Activated CD4-positive, alpha-beta memory T cell treated with anti-CD3 and anti-CD28 coated beads for 36 hours (primary cell): ENCODE results near the gene PCDHA1. TPM values are rescaled to one million over a fixed set of nuclear protein-coding genes. Genes with fewer than 3 reads are reported as not detected.
A peak's percentile ranks its signal among the peaks of the same experiment; 100 is the strongest.
"Not testable (repeated sequence)": the region's sequence is repeated elsewhere in the genome, so short reads cannot be mapped to it uniquely, and the experiment has no call there.

Experiments used
- CTCF ChIA-PET: fragments of 350-600 bp; sonication (Branson Sonifier 250); formaldehyde crosslinking; loops from one replicate; lab custom pipeline; 2021; ENCODE audit warnings: antibody characterized with exemption, inconsistent platforms; lab: Charles Lee
- POLR2A ChIA-PET: fragments of 350-600 bp; sonication (Branson Sonifier 250); formaldehyde crosslinking; loops from one replicate; lab custom pipeline; 2021; ENCODE audit warnings: antibody characterized with exemption; lab: Charles Lee
- DNase-seq: peaks from one replicate; pipeline ENCODE4 v3.0.0-alpha.2; 2020
- H3K27ac Mint-ChIP-seq: one replicate; pipeline ENCODE4 v1.8.0; 2021; ENCODE audit warnings: mixed read lengths
- H3K27me3 Mint-ChIP-seq: one replicate; pipeline ENCODE4 v1.8.0; 2021; ENCODE audit warnings: mixed read lengths
- H3K36me3 Mint-ChIP-seq: one replicate; pipeline ENCODE4 v1.8.0; 2021; ENCODE audit warnings: mixed read lengths
- H3K4me1 Mint-ChIP-seq: one replicate; pipeline ENCODE4 v1.8.0; 2021; ENCODE audit warnings: low read depth, mixed read lengths
- H3K4me3 Mint-ChIP-seq: one replicate; pipeline ENCODE4 v1.8.0; 2021; ENCODE audit warnings: mild to moderate bottlenecking, mixed read lengths
- H3K9me3 Mint-ChIP-seq: one replicate; pipeline ENCODE4 v1.8.0; 2021; ENCODE audit warnings: mixed read lengths
- intact Hi-C: fragments of 100-400 bp; cut with micrococcal nuclease; formaldehyde crosslinking; loops from one replicate; pipeline ENCODE4 v1.15.1; 2023
- total RNA-seq, 2 experiments: library from RNA; stranded (reverse); gene quantifications; one replicate each; pipeline ENCODE4 v1.2.3, GENCODE V29; 2021

Gene PCDHA1
- not detected for total RNA-seq

GRCh38 chr5:140785905-140786686 lies at the start of gene PCDHA1:
TSS of gene PCDHA1 (plus strand) at chr5:140786140.
- ChIA-PET POLR2A (no interaction called here), CTCF (interaction anchor here (1.0 kb wide), 1 partner anchor 22 kb away, joined by 3 read pairs; no protein-coding TSS in a partner anchor)
- no peak for DNase-seq
- Mint-ChIP-seq H3K4me3 (no peak within 1 kb of the TSS), H3K27me3 (peaks cover 24% of the 10 kb centered on the region), H3K9me3 (peaks cover 56% of the 10 kb centered on the region), H3K36me3 (peaks cover 22% of the 10 kb centered on the region), H3K27ac (no peak within 1 kb of the TSS), H3K4me1 (no peaks in the 10 kb centered on the region)
- intact Hi-C loops = no loop called here

GRCh38 chr5:140737486-140737885 lies 48.5 kb upstream of the PCDHA1 start:
- intact Hi-C loops = no loop called here
- no peak for DNase-seq
- ChIA-PET CTCF (no interaction called here), POLR2A (no interaction called here)
- H3K36me3 Mint-ChIP-seq = no peaks in the 10 kb centered on the region
- H3K27ac Mint-ChIP-seq = no peak overlapping the region
- no peak overlapping the region for H3K4me3 Mint-ChIP-seq
- peaks cover 28% of the 10 kb centered on the region for H3K27me3 Mint-ChIP-seq
- H3K9me3 Mint-ChIP-seq = peaks cover 15% of the 10 kb centered on the region
- H3K4me1 Mint-ChIP-seq = no peaks in the 10 kb centered on the region

GRCh38 chr5:140741967-140742366 lies 44.0 kb upstream of the PCDHA1 start:
- Mint-ChIP-seq H3K4me3 (no peak overlapping the region), H3K27ac (no peak overlapping the region), H3K9me3 (peaks cover 32% of the 10 kb centered on the region), H3K27me3 (peaks cover 4% of the 10 kb centered on the region), H3K4me1 (no peaks in the 10 kb centered on the region), H3K36me3 (no peaks in the 10 kb centered on the region)
- intact Hi-C loops = no loop called here
- DNase-seq = no peak
- ChIA-PET POLR2A (no interaction called here), CTCF (no interaction called here)

GRCh38 chr5:140753561-140753960 lies 32.4 kb upstream of the PCDHA1 start:
- Mint-ChIP-seq H3K36me3 (peaks cover 16% of the 10 kb centered on the region), H3K9me3 (peaks cover 76% of the 10 kb centered on the region), H3K4me3 (peak overlapping the region; percentile 11), H3K27me3 (peaks cover 9% of the 10 kb centered on the region), H3K27ac (no peak overlapping the region), H3K4me1 (no peaks in the 10 kb centered on the region)
- CTCF ChIA-PET = no interaction called here
- intact Hi-C loops = no loop called here
- POLR2A ChIA-PET = no interaction called here
- DNase-seq = no peak

GRCh38 chr5:140764177-140764973 lies 21.6 kb upstream of the PCDHA1 start:
- ChIA-PET POLR2A (no interaction called here), CTCF (interaction anchor here (0.5 kb wide), 1 partner anchor 347 kb away, joined by 3 read pairs; no protein-coding TSS in a partner anchor)
- Mint-ChIP-seq H3K4me1 (no peaks in the 10 kb centered on the region), H3K9me3 (peaks cover 86% of the 10 kb centered on the region), H3K4me3 (no peak overlapping the region), H3K27ac (no peak overlapping the region), H3K36me3 (peaks cover 35% of the 10 kb centered on the region), H3K27me3 (peaks cover 2% of the 10 kb centered on the region)
- intact Hi-C loops = no loop called here
- no peak for DNase-seq

GRCh38 chr5:140767444-140767843 lies 18.5 kb upstream of the PCDHA1 start:
- ChIA-PET CTCF (interaction anchor here (0.6 to 1.1 kb wide), 2 partner anchors 431 to 553 kb away, joined by 3 read pairs; partner anchors contain the start of gene TAF7), POLR2A (no interaction called here)
- Mint-ChIP-seq H3K36me3 (peaks cover 26% of the 10 kb centered on the region), H3K4me3 (no peak overlapping the region), H3K4me1 (no peaks in the 10 kb centered on the region), H3K27me3 (no peaks in the 10 kb centered on the region), H3K9me3 (peaks cover 81% of the 10 kb centered on the region), H3K27ac (no peak overlapping the region)
- DNase-seq = no peak
- intact Hi-C loops = no loop called here

GRCh38 chr5:140780512-140780911 lies 5.4 kb upstream of the PCDHA1 start:
- Mint-ChIP-seq H3K27me3 (peaks cover 7% of the 10 kb centered on the region), H3K36me3 (peaks cover 6% of the 10 kb centered on the region)
- intact Hi-C loops = no loop called here

GRCh38 chr5:140787422-140787821 lies 1.5 kb downstream of the PCDHA1 start:
- intact Hi-C loops, H3K4me3 Mint-ChIP-seq, H3K4me1 Mint-ChIP-seq, POLR2A ChIA-PET, DNase-seq, CTCF ChIA-PET, H3K27ac Mint-ChIP-seq: not testable (repeated sequence)
- H3K36me3 Mint-ChIP-seq = peaks cover 22% of the 10 kb centered on the region
- peaks cover 53% of the 10 kb centered on the region for H3K9me3 Mint-ChIP-seq
- H3K27me3 Mint-ChIP-seq = peaks cover 30% of the 10 kb centered on the region

More at GRCh38 chr5:140780512-140780911, 5.4 kb upstream of the PCDHA1 start:
- Mint-ChIP-seq H3K4me3 (no peak overlapping the region), H3K9me3 (peaks cover 73% of the 10 kb centered on the region), H3K27ac (no peak overlapping the region), H3K4me1 (no peaks in the 10 kb centered on the region)
- DNase-seq = no peak
- CTCF ChIA-PET = no interaction called here
- POLR2A ChIA-PET = no interaction called here

GRCh38 chr5:140787849-140788504 lies 2.0 kb downstream of the PCDHA1 start:
- H3K27ac Mint-ChIP-seq, CTCF ChIA-PET: not testable (repeated sequence)

GRCh38 chr5:140791089-140791488 lies 5.1 kb downstream of the PCDHA1 start:
- no peak for DNase-seq
- intact Hi-C loops = loop anchor here (10.0 kb wide), 1 partner anchor 74 kb away; the partner anchor contains the start of gene PCDHA11
- Mint-ChIP-seq H3K36me3 (peaks cover 24% of the 10 kb centered on the region), H3K9me3 (peaks cover 54% of the 10 kb centered on the region), H3K4me3 (no peak overlapping the region), H3K27ac (no peak overlapping the region), H3K4me1 (no peaks in the 10 kb centered on the region), H3K27me3 (peaks cover 37% of the 10 kb centered on the region)
- POLR2A ChIA-PET = no interaction called here
- CTCF ChIA-PET = no interaction called here

More at GRCh38 chr5:140787849-140788504, 2.0 kb downstream of the PCDHA1 start:
- H3K9me3 Mint-ChIP-seq = peaks cover 48% of the 10 kb centered on the region
- H3K4me3 Mint-ChIP-seq, POLR2A ChIA-PET, intact Hi-C loops, DNase-seq, H3K4me1 Mint-ChIP-seq: not testable (repeated sequence)
- H3K36me3 Mint-ChIP-seq = peaks cover 22% of the 10 kb centered on the region
- H3K27me3 Mint-ChIP-seq = peaks cover 33% of the 10 kb centered on the region

- Mint-ChIP-seq H3K36me3 (peaks cover 9% of the 10 kb centered on the region), H3K9me3 (peaks cover 32% of the 10 kb centered on the region), H3K27ac (no peak within 1 kb of the TSS), H3K27me3 (peaks cover 29% of the 10 kb centered on the region), H3K4me3 (no peak within 1 kb of the TSS), H3K4me1 (no peaks in the 10 kb centered on the region)
- DNase-seq = no peak
- intact Hi-C loops = loop anchor here (10.0 kb wide), 1 partner anchor 70 kb away; the partner anchor contains the start of gene PCDHA11
- ChIA-PET POLR2A (no interaction called here), CTCF (no interaction called here)
These were observed 8.8 kb downstream of the PCDHA1 start, which contains the start of gene PCDHA2 for GRCh38 chr5:140794595-140795258. TSS of gene PCDHA2 (plus strand) at chr5:140794852.
